ENCODE measurements around the gene ACVR1C.

- TF ChIP-seq CTCF (conservative IDR thresholded peaks at IDR 0.05; ENCODE audit: low read depth, low read length) (no peak), EZH2 (IDR thresholded peaks at IDR 0.05; ENCODE audit: low read length, unreplicated experiment) (no peak), EZH2phosphoT487 (IDR thresholded peaks at IDR 0.05; ENCODE audit: borderline replicate concordance, low read length) (no peak)
Measured at GRCh38 chr2:157559061-157559460, 69.6 kb downstream of the ACVR1C start.
